Loucy (cell line): ENCODE results near the gene CAPN9.
"Not testable (repeated sequence)": the region's sequence is repeated elsewhere in the genome, so short reads cannot be mapped to it uniquely, and the experiment has no call there.

Experiments used
- H2AFZ ChIP-seq: fragments of 200-600 bp; sonication (generic); 2 replicates; pipeline ENCODE4 v1.6.0; 2016; ENCODE audit warnings: antibody characterized with exemption, mild to moderate bottlenecking, low read length, moderate library complexity
- H3F3A ChIP-seq: fragments of 200-600 bp; 2 replicates; pipeline ENCODE4 v1.6.0; 2016; ENCODE audit warnings: antibody characterized with exemption, low read depth, mild to moderate bottlenecking
- H3K27me3 ChIP-seq: fragments of 200-600 bp; sonication (generic); 2 replicates; pipeline ENCODE4 v1.6.1; 2014; ENCODE audit warnings: low read length, mild to moderate bottlenecking; ENCODE audit not compliant: insufficient read depth, poor library complexity, severe bottlenecking
- H3K36me3 ChIP-seq: fragments of 200-600 bp; sonication (generic); 2 replicates; pipeline ENCODE4 v1.6.1; 2016; ENCODE audit warnings: low read length; ENCODE audit not compliant: insufficient read depth
- H3K4me1 ChIP-seq: fragments of 200-600 bp; sonication (generic); 2 replicates; pipeline ENCODE4 v1.5.1; 2014; ENCODE audit warnings: low read length, mild to moderate bottlenecking; ENCODE audit not compliant: insufficient read depth, poor library complexity, severe bottlenecking
- H3K4me2 ChIP-seq: fragments of 200-600 bp; sonication (generic); 2 replicates; pipeline ENCODE4 v1.6.0; 2014; ENCODE audit warnings: antibody characterized with exemption, low read length, low read depth, mild to moderate bottlenecking; ENCODE audit not compliant: poor library complexity, severe bottlenecking
- H3K4me3 ChIP-seq: fragments of 200-600 bp; sonication (generic); 2 replicates; pipeline ENCODE4 v1.5.1; 2014; ENCODE audit warnings: low read length, mild to moderate bottlenecking, mixed read lengths; ENCODE audit not compliant: poor library complexity, severe bottlenecking
- H3K79me2 ChIP-seq: fragments of 200-600 bp; sonication (generic); 2 replicates; pipeline ENCODE4 v1.6.1; 2014; ENCODE audit warnings: low read length; ENCODE audit not compliant: insufficient read depth
- H3K9ac ChIP-seq: fragments of 200-600 bp; sonication (generic); 2 replicates; pipeline ENCODE4 v1.6.0; 2014; ENCODE audit warnings: mild to moderate bottlenecking, low read depth, low read length, moderate library complexity; ENCODE audit not compliant: poor library complexity, severe bottlenecking
- H3K9me2 ChIP-seq: fragments of 200-600 bp; sonication (generic); replicated peaks from 2 replicates; pipeline ENCODE4 v1.6.1; 2016; ENCODE audit warnings: low read depth, low read length, mixed read lengths
- H3K9me3 ChIP-seq: fragments of 200-600 bp; sonication (generic); 2 replicates; pipeline ENCODE4 v1.6.1; 2014; ENCODE audit warnings: mild to moderate bottlenecking, antibody characterized with exemption, low read length, low read depth; ENCODE audit not compliant: insufficient read depth
- H4K20me1 ChIP-seq: fragments of 200-600 bp; sonication (generic); 2 replicates; pipeline ENCODE4 v1.6.0; 2014; ENCODE audit warnings: antibody characterized with exemption, low read length, mild to moderate bottlenecking; ENCODE audit not compliant: insufficient read depth, poor library complexity, severe bottlenecking
- CTCF ChIP-seq: fragments of 200-600 bp; sonication (generic); conservative IDR thresholded peaks from 2 replicates; pipeline ENCODE4 v1.5.1; 2014; ENCODE audit warnings: mild to moderate bottlenecking, antibody characterized with exemption, low read length
- EZH2phosphoT487 ChIP-seq: fragments of 200-600 bp; IDR thresholded peaks from 2 replicates; pipeline ENCODE4 v1.6.1; 2018; ENCODE audit warnings: antibody characterized with exemption, mild to moderate bottlenecking, moderate library complexity, borderline replicate concordance

Gene CAPN9

DNA sequence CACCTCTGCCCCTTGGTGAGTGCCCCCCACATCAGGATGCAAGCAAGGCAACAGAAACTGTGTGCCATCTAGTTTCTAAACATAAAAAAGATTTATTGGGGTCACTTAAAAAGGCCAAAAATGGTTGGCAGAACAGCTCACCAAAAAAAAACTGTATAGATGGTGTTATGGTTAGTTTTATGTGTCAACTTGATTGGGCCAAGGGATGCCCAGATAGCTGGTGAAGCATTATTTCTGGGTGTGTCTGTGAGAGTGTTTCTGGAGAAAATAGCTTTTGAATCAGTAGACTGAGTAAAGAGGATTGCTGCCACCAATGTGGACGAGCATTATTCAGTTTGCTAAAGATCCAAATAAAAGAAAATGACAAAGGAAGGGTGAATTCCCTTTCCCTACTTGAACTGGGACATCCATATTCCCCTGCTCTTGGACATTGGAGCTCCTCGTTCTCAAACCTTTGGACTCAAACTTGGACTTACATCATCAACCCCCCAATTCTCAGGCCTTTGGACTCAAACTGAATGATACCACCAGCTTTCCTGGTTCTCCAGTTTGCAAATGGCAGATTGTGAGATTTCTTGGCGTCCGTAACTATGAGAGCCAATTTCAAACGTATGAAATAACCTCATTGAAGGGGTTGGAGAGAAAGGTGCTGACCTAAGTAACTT lies 16.9 kb downstream of the CAPN9 start:
- Histone ChIP-seq H2AFZ (no peak overlapping the region), H3K4me3 (no peak overlapping the region), H4K20me1 (no peaks in the 10 kb centered on the region), H3K9me3 (no peaks in the 10 kb centered on the region), H3F3A (no peaks in the 10 kb centered on the region), H3K36me3 (no peaks in the 10 kb centered on the region), H3K9me2 (no peaks in the 10 kb centered on the region), H3K79me2 (no peaks in the 10 kb centered on the region), H3K9ac (no peak overlapping the region), H3K4me2 (no peak overlapping the region), H3K27me3 (no peaks in the 10 kb centered on the region), H3K4me1 (no peaks in the 10 kb centered on the region)
- no peak for TF ChIP-seq EZH2phosphoT487
- TF ChIP-seq CTCF, result no peak

- Histone ChIP-seq H3K9ac (no peak overlapping the region), H3K4me2 (no peak overlapping the region), H3K4me1 (no peaks in the 10 kb centered on the region), H3K4me3 (no peak overlapping the region), H3K9me3 (no peaks in the 10 kb centered on the region), H2AFZ (no peak overlapping the region), H3F3A (no peaks in the 10 kb centered on the region), H3K9me2 (no peaks in the 10 kb centered on the region), H3K36me3 (no peaks in the 10 kb centered on the region), H4K20me1 (no peaks in the 10 kb centered on the region), H3K79me2 (no peaks in the 10 kb centered on the region), H3K27me3 (no peaks in the 10 kb centered on the region)
- TF ChIP-seq EZH2phosphoT487, result no peak
- TF ChIP-seq CTCF, result no peak
Observed at GRCh38 chr1:230766318-230766717, 19.1 kb downstream of the CAPN9 start.

- not testable (repeated sequence) for H3K36me3 ChIP-seq, H3K9me3 ChIP-seq, H3K27me3 ChIP-seq, H3K9me2 ChIP-seq, H3K9ac ChIP-seq, H4K20me1 ChIP-seq, H2AFZ ChIP-seq, H3K4me1 ChIP-seq, H3K4me3 ChIP-seq, H3K79me2 ChIP-seq, H3F3A ChIP-seq, H3K4me2 ChIP-seq
Observed at GRCh38 chr1:230767859-230768612, 20.8 kb downstream of the CAPN9 start.
